ENCODE measurements around the gene TMEM169. TPM values are rescaled to one million over a fixed set of nuclear protein-coding genes. Genes with fewer than 3 reads are reported as not detected.

TMEM169 gene
- polyA plus RNA-seq, 1 experiment, result 0.16 TPM

DNA sequence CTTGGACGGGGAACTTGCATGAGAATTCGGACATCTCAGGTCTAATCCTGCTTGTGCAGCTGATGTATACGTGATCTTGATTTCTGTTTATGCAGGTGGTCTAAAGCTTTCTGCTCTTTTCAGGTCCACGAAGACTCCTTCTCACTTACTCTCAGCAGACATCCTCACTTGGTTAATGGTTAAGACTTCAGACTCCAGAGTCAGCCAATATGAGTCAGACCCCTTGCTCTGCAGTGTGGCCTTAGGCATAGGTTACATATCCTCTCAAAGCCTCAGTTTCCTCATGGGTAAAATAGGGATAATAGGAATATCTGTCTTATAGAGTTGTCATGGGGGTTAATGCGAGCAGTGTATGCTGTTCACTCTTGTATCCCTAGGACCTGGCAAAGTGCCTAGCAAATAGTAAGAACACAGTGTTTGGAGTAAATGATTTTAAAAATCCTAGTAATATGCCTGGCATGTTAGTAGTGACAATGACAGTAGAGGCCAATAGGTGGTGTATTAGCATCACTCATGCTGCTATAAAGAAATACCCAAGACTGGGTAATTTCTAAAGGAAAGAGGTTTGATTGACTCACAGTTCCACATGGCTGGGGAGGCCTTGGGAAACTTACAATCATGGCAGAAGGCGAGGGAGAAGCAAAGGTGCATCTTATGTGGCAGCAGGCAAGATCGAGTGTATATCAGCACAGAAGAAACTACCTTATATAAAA, 69.8 kb downstream of the TMEM169 start:
- Histone ChIP-seq H3K9me3 (ENCODE audit: control insufficient read depth, insufficient read depth, low read length) (no peaks in the 10 kb centered on the region), H3K27me3 (ENCODE audit: control insufficient read depth, insufficient read depth, low read length) (no peaks in the 10 kb centered on the region), H3K4me3 (ENCODE audit: low read depth, low read length) (no peak overlapping the region), H3K27ac (ENCODE audit: low read depth, low read length) (no peak overlapping the region)
- DNase-seq (ENCODE audit: low read depth, low spot score), result no peak
- TF ChIP-seq, protein P1, sequence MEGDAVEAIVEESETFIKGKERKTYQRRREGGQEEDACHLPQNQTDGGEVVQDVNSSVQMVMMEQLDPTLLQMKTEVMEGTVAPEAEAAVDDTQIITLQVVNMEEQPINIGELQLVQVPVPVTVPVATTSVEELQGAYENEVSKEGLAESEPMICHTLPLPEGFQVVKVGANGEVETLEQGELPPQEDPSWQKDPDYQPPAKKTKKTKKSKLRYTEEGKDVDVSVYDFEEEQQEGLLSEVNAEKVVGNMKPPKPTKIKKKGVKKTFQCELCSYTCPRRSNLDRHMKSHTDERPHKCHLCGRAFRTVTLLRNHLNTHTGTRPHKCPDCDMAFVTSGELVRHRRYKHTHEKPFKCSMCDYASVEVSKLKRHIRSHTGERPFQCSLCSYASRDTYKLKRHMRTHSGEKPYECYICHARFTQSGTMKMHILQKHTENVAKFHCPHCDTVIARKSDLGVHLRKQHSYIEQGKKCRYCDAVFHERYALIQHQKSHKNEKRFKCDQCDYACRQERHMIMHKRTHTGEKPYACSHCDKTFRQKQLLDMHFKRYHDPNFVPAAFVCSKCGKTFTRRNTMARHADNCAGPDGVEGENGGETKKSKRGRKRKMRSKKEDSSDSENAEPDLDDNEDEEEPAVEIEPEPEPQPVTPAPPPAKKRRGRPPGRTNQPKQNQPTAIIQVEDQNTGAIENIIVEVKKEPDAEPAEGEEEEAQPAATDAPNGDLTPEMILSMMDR (IDR thresholded peaks at IDR 0.05; ENCODE audit: low read depth, low read length), result no peak
- POLR2A ChIA-PET, result no interaction called here
- CTCF ChIA-PET, result no interaction called here

Other genes starting within 250 kb of the TMEM169 start
- 2.3 and 2.6 TPM in 2 replicates for gene MREG, start 68.4 kb upstream of the TMEM169 start, polyA plus RNA-seq (2011; rRNA removed)
- gene PECR, start 110 bp upstream of the TMEM169 start, polyA plus RNA-seq (2011; rRNA removed), result 12.7 and 16.7 TPM in 2 replicates
- gene XRCC5, start 27.4 kb downstream of the TMEM169 start, polyA plus RNA-seq (2011; rRNA removed), result 427 and 471 TPM in 2 replicates

All from AG04450 (cell line).